NCI-H1092 (cell line): ENCODE results near the gene PDZD7.
"Not testable (repeated sequence)": the region's sequence is repeated elsewhere in the genome, so short reads cannot be mapped to it uniquely, and the experiment has no call there.

Experiments
- DNase-seq: peaks from one replicate; lab custom pipeline; 2025; lab: John Stamatoyannopoulos, UW

Gene PDZD7

GRCh38 chr10:101040851-101041250 lies 9.9 kb upstream of the PDZD7 start:
- no peak for DNase-seq

DNA sequence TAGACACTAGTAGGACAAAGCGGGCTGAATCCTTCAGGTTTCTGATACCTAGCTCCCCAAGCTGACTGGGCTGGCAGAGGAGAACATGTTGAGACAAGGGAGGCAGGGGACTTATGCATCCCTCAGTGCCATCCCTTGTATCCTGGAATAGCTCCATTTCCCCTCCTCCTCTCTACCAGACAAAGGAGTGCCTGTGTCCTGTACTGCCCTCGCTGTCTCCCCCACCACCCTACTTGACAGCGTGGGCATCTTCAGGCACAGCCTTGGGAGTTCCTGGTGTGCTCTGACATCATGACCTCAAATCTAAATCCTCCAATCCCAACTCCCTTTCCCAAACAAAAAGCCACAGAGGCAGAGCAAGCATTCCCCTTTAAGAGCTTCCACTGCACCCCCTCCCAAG lies 9.1 kb upstream of the PDZD7 start:
- DNase-seq = no peak

GRCh38 chr10:101038484-101038883 lies 7.6 kb upstream of the PDZD7 start:
- no peak for DNase-seq

DNA sequence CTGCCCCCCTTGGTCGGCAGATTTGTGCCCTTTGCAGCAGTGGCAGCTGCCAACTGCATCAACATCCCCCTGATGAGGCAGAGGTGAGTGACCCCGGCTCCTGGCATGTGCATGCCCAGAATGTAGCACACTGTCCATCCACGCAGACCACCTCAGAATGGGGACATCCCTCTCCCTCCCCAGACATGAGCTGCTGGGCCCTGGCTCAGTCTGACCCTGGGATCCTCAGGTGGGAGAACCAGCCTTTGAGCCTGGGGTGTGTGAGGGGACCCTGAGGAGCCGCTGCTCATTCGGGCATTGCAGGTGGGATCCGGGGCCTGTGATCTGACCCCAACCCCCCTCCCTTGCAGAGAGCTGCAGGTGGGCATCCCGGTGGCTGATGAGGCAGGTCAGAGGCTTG lies 5.8 kb upstream of the PDZD7 start:
- no peak for DNase-seq

DNA sequence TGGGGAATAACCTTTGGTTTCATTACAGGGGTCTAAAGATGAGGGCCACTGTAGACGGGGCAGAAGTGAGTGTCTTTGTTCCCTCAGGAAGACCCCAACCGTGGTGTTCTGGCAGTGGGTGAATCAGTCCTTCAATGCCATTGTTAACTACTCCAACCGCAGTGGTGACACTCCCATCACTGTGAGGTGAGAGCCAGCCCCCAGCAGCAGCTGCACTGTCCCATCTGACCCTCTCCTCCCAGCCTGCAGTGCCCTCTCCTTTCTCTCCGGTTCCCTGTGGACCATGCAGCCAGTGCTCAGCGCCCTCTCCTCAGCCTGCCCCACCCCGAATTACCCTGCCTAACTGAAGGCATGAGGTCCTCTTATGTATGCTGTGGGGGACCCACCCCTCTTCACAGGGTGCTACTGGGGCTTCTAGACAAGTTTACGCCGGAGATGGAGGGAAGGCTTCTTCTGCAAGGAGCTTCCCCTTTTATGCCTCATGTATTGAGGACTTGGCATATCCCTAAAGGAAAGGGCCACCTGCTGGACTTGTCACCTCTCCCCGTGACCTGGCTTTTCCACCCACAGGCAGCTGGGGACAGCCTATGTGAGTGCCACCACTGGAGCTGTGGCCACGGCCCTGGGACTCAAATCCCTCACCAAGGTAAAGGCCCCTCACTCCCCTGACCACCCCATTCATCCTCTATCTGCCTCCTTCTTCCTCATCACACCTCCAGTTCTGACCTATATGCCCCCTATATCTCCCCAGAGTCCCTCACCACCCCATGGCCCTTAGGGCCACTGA lies 5.2 kb upstream of the PDZD7 start:
- DNase-seq = no peak

GRCh38 chr10:101035314-101035713 lies 4.4 kb upstream of the PDZD7 start:
- DNase-seq = no peak

DNA sequence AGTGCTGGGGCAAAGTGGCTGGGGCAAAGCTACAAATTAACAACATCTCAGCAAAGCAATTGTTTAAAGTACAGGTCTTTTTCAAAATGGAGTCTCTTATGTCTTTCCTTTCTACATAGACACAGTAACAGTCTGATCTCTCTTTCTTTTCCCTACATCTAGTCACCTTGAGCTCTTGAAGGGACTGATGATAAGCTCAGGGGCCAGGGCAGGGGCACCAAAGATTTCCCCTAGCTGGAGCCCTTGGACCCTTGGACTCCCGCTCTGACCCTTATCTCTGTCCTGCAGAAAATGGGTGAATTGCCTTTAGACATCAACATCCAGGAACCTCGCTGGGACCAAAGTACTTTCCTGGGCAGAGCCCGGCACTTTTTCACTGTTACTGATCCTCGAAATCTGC lies 3.5 kb upstream of the PDZD7 start:
- DNase-seq = not testable (repeated sequence)

GRCh38 chr10:101033276-101033675 lies 2.3 kb upstream of the PDZD7 start:
- DNase-seq = no peak

GRCh38 chr10:101032637-101033224 lies 1.8 kb upstream of the PDZD7 start:
- DNase-seq = no peak

- peak; percentile 31 for DNase-seq
Measured at GRCh38 chr10:101031796-101032636, 1.1 kb upstream of the PDZD7 start.

DNA sequence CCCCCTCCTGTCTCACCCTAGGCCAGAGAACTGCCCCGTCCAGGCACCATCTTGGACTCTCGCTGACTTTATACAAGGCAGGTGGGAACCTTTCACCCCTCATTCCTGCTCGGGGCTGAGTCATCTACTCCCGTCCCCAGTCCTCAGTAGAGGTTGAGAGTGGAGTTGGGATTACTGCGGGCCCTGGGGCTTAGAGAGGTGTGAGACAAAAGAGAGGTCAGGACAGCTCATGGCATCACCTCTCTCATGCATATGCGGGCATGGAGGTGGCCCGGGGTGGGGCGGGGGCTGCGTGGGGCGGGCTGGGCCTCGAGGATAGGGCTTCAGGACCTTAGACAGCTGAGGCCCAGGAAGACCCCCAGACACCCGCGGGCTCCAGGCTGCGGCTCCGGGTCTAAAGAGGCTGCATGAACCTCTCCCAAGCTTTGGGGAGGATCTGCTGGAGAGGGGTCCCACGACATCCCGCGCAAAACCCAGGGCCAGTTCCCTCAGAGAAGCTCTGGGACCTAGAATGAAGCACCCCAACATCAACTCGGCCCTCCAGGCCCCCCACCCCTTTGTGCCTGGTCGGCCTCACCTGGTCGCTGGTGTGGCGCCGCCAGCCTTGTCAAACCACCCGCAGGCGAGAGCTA lies 317 bp downstream of the PDZD7 start:
- DNase-seq = no peak

DNA sequence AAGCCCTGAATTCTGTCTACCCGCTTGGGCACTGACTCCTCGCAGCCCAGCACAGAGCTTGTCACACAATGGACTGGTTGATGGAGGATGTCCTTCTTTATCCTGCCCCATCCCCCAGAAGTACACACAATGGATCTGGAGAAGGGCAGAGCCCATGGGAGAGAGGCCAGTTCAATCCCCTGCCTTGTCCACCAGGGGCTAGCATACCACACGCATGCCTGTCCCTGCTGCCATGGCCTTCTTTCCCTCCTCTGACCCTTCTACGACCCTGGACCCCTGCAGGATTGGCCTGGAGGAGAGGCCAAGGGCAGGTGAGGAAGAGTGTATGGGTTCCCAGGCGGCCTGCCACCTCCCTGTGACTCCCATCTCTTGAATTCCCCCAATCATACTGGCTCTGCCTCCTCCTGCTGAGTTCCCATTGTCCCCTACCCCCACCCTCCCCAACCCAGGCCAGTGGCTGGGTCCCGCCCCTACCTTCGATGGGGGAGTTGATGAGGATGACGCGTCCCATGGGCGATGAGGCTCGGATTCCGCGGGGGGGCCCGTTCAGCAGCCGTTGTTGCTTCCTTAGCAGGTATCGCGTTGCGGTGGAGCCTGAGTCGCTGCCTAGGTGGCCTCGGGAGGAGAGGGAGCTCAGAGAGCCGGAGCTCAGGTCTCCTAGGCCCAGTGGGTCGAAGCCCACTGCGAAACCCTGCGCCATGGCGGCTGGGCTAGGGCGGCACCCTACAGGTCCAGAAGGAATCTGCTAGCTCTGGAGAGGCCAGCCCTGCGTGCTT lies 1.2 kb downstream of the PDZD7 start:
- DNase-seq = no peak

DNA sequence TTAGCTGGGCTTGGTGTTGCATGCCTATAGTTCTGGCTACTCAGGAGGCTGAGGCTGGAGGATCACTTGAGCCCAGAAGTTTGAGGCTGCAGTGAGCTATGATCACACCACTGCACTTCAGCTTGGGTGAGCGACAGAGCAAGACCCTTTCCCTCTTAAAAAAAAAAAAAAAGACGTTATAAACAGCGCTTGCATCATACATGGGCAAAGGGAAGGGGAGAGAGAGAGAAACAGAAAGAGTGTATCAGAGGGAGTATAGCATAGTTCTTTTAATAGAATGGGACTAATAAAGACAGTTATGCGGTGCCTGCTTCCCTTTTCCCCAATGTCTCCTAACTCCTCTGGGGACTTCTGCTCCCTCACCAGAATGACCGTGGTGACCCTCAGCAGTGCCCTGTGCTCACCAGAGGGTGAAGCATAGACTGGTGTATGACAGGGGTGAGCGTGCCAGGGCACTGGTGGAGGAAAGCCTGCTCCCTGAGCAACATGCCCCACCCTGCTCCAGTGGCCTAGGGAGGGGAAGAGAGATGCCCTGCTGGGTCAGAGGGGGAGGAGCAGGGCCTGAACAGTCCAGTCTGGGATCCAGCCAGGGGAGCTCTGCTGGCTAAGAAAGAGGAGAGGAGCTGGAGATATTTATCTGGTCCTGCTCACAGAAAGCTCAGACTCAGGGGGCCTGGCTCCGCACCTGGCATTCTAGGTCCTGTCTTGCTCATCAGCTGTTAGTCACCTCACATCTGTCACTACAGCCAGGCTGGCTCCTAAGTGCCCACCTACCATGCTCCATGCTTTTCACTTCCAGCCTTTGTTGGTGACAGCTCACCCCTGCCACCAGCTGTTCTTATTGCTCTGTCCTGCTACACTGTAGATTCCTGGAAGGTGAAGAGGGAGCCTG lies 2.2 kb downstream of the PDZD7 start:
- no peak for DNase-seq

GRCh38 chr10:101027106-101027720 lies 3.7 kb downstream of the PDZD7 start:
- no peak for DNase-seq

GRCh38 chr10:101022967-101023705 lies 7.8 kb downstream of the PDZD7 start:
- no peak for DNase-seq

GRCh38 chr10:101021692-101022251 lies 9.2 kb downstream of the PDZD7 start:
- no peak for DNase-seq

GRCh38 chr10:101021239-101021638 lies 9.7 kb downstream of the PDZD7 start:
- no peak for DNase-seq

GRCh38 chr10:101020427-101021075 lies 10.4 kb downstream of the PDZD7 start:
- DNase-seq = no peak

DNA sequence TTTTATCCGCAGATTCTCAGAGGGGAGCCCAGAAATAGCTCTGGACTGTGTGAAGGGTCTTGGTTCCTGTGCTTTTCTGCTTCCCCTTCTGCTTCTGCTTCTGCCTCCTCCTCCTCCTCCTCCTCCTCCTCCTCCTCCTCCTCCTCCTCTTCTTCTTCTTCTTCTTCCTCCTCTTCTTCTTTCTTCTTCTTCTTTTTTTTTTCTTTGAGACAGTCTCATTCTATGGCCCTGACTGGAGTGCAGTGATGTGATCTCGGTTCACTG lies 11.6 kb downstream of the PDZD7 start:
- no peak for DNase-seq
